Stimulated activated CD4-positive, alpha-beta T cell treated with anti-CD3 and anti-CD28 coated beads, Interleukin-2, amount 100 ng/mL, for 24 hours (primary cell): ENCODE data around the gene ITLN1.

Source experiments
- DNase-seq, 2 donors: peaks; one replicate each; pipeline ENCODE4 v3.0.0-alpha.2; 2020

ITLN1 gene

GRCh38 chr1:160853754-160854153 is 31.2 kb downstream of the ITLN1 start:
- no peak for DNase-seq

- no peak for DNase-seq
Measured at GRCh38 chr1:160853014-160853413, 32.0 kb downstream of the ITLN1 start.

- no peak for DNase-seq
Measured at GRCh38 chr1:160850993-160851392, 34.0 kb downstream of the ITLN1 start.

DNA sequence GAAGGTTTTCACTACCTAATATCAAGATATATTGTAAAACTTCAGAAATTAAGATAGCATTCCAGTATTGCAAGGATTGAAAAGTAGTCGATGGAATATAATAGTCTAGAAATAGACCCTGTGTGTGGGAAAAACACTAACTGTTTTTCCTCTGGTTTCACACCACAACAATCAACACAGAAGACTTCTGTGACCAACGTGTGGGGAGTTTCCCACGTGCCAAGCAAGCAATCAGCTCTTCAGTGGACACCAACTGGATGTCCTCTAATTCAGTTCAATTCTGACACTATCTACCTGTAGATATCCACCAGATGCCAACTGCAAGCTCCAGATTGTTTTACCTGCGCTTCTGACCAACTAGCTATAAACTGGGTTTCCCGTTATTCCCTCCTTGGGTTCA is 34.4 kb downstream of the ITLN1 start:
- DNase-seq = no peak

DNA sequence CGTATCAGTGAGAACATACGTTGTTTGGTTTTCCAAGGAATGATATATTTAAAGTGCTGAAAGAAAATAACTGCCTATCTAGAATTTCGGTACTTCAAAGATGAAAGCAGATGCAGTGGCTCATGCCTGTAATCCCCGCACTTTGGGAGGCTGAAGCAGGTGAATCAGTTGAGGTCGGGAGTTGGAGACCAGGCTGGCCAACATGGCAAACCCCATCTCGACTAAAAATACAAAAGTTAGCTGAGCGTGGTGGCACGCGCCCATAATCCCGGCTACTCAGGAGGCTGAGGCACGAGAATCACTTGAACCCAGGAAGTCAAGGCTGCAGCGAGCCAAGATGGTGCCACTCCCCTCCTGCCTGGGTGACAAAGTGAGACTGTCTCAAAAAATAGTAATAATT is 38.7 kb downstream of the ITLN1 start:
- DNase-seq = no peak

DNA sequence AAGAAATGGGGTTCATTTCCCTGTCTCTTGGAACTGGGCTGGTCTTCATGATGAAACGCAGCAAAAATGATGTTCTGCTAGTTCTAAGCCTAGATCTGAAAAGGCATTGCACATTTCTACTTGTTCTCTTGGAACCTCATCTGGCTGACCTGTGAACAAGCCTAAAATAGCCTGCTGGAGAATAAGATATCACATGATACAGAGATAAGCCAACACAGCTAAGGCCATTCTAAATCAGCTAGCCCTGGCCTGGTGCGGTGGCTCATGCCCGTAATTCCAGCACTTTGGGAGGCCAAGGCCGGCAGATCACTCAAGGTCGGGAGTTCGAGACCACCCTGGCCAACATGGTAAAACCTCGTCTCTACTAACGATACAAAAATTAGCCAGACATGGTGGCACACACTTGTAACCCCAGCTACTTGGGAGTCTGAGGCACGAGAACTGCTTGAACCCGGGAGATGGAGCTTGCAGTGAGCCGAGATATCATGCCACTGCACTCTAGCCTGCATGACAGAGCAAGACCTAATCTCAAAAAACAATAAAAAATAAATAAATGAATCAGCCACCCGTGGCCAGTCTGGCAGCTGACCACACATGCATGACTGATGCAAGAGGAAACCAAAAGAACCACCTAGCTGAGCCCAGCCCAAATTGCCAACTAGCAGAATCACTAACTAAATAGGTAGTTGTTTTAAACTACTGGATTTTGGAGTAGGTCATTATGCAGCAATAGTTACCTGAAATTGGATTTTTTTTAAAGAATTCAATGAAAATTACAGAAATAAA is 40.3 kb downstream of the ITLN1 start:
- DNase-seq = no peak

DNA sequence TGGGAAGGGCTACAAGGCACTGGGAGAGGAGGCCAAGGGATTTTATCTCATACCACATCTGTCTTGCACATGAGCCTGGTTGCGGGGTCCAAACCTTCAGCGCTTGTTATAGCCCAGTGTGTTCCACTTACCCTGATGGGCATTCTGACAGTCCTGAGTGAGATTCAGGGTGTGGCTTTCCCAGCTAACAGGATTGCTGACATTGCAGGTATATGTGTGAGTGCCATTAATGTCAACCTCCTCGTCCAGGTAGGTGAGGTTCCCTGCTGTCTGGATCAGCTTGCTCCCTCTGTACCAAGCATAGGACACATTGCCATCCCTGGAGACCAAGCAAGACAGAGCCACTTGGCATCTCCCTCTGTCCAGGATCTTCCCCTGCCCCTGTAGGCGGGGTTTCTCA is 43.9 kb downstream of the ITLN1 start:
- no peak for DNase-seq

- no peak for DNase-seq
Measured at GRCh38 chr1:160839746-160840145, 45.2 kb downstream of the ITLN1 start.

DNA sequence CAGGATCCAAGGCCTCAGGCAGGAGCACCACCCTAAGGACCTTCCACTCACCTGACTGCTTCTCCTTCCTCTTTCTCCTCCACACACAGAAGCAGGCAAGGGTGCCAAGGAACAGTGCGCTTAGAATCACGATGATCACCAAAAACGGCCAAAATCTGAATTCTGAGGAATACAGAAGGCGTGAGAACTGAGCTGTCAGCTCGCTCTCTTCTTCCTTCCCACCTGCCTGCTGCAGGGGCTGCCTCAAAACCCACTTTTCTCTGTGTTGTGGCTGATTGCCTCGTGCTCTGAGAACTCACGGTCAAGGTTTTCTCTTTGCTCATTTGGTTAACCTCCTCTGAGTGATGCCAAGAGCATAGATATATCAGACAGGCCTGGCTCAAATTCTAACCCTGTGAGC is 46.1 kb downstream of the ITLN1 start:
- no peak for DNase-seq

GRCh38 chr1:160837558-160838205 is 47.3 kb downstream of the ITLN1 start:
- DNase-seq = peak; percentile 75 to 76

DNA sequence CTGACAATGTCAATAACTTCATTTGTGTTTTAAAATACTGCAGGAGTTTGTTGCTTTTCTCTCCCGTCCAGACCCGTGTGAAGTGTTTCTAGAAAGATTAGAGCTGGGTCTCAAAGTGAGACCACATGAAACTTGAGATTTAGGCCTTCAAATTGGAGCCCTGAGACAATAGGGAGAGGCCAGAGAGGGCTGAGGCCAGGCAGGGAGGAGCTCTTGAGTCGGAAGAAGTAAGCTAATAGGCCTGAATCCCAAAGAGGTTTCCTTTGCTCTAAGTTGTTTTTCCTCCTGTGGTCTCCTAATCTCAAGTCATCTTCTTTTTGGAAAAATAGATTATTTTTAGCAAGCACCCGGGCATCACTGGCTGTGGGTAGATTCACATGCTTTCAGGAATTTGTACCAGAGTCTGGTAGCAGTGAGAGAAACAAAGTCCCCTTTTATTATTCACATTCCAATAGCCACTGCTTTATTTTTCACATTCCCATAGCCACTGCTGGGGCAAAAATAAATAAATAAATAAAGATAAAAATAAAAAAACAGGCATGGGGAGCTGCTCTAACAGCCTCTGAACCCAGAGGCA is 47.9 kb downstream of the ITLN1 start:
- DNase-seq = no peak

DNA sequence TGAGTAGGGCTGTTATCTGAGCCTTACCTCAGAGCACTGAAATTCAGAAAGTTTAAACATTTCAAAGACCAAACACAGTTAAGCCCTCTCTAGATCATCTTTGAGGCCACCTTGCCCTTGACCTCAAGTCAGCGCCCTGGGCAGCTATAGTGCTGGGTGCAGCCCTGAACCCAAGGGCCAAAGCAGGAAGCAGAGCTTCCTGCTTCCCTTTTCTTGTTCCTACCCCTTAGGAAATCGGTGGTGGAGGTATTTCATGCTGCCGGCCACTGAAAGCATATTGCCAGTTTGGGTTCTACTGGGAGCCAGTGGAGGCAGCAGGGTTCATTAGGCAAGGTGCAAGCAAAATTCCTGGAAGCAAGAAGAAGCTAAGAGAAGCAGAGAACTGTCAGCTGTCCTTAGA is 48.4 kb downstream of the ITLN1 start:
- DNase-seq = no peak

GRCh38 chr1:160835751-160836150 is 49.2 kb downstream of the ITLN1 start:
- DNase-seq = no peak

- DNase-seq = peak; percentile 27 to 56
Measured at GRCh38 chr1:160834945-160835565, 49.9 kb downstream of the ITLN1 start.

DNA sequence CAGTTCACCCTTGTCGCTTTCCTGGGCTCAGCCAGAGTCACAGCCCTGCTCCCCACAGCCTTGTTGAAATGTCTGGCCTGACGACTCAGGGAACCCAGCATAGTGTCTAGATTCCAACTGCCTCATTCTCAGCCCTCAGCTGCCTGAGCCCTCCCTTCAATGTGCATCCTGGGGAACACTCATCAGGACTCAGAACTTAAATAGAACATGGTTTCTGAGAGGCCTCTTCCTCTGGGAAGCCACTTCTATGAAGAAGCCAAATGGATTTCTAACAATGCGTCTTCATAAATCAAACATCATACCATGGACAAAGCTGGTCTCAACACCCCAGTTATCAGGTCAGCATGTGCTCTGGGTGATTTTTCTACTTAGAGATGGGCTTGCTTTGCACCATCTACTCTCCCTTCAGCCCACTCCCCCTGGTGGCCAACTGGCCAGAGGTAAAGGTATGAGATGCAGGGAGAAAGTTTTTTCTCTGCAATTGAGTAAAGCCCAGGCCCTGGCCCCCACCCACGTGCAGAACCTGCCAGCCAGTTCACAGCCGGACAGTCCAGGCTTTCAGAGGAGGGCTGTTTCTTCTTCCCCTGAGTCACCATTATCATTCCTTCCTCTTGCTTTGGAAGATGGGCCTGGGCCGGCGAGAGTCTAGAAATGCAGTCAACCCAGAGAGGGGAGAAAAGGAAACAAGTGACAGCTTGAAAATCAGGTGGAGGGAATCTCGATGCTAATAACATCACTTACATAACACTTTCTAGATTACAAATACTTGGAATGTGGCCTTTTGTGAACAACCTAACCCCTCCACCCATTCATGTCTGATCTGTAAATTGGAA is 54.4 kb downstream of the ITLN1 start:
- DNase-seq = peak; percentile 83 to 86

DNA sequence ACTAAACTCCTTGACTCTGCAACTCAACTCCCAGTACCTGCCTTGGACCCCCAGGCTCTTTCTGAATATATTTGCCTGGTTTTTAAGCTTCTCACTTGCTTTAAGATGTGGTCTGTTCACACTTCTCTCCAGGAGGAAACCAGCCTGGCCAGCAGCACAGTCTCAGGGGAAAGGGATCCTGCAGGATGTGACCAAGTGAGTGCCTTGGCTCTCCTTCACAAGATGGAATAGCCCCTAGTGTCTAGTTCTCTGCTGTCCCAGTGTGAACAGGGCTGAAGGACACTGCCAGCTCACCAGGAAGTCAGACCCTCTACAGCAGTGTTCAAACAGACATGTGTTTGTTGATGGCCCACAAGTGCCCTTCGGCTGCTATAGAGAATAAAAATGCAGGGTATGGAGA is 55.2 kb downstream of the ITLN1 start:
- DNase-seq = no peak

DNA sequence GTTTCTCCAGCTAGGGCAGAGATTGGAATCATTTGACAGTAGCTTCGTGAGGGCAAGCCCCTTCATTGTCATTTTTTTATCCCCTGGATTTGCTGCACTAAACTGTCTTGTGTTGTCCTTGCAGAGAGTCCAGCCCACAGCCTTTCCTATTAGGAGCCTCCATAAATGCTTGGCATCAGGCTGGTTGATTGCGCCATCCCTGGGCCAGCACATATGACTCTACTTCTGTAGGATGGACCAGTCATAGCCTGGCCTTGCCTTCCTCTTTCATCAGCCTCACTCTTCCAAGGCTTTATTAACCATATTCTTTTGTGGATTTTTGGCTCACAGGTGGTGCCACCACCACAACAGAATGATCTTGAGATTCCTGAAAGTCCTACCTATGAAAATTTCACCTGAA is 57.6 kb downstream of the ITLN1 start:
- DNase-seq = no peak

GRCh38 chr1:160826546-160826945 is 58.4 kb downstream of the ITLN1 start:
- no peak for DNase-seq
